Measurements from ENCODE around the gene BORCS6. TPM values are rescaled to one million over a fixed set of nuclear protein-coding genes. Genes with fewer than 3 reads are reported as not detected.

Gene BORCS6
- total and polyA plus RNA-seq, 2 of the 13 experiments (the other 11 are each of a cell fraction or from before 2014, with no cell fraction given) = 2.0 to 5.1 TPM

DNA sequence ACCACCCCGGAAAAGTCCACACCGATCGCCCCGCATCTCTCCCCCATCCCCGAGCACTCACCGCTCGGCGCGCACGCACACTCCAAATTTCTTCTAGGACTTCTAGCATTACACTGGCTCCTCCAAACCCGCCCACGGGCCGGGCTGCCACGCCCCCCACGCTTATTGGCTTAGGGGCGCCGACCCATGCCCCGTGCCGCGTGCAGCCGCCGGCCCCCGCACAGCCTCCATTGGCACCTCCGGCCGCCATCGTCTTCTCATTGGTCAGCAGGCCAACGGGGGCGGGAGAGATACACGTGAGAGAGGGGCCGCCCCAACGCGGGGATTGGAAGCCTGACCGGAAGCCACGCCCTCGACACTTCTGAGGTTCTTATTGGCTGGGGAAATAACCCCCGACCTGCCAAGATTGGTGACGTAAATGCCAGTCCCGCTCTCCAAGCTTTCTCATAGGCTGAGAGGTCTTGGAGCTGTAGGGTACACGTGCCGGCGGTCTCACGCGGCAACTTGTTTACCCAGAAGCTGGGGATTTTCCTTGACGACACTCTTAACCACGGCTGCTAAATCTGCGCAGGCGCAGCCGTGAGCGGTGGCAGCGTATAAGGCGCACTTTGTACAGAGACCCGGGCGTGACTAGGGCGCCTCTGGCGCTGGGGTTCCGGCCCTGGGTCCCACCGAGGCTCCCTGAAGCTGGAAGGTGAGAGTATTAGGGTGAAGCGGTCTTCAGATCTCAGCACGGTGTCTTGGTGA is 33.6 kb downstream of the BORCS6 start (continued):
- peak; percentile 41; the same call in 1 of the 2 replicates for TF ChIP-seq ZFY (CRISPR knock-in tag; IDR thresholded peaks at IDR 0.05)
- TF ChIP-seq, protein P1, sequence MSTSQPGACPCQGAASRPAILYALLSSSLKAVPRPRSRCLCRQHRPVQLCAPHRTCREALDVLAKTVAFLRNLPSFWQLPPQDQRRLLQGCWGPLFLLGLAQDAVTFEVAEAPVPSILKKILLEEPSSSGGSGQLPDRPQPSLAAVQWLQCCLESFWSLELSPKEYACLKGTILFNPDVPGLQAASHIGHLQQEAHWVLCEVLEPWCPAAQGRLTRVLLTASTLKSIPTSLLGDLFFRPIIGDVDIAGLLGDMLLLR (CRISPR knock-in tag; IDR thresholded peaks at IDR 0.05) = no peak
- TF ChIP-seq, protein P2, sequence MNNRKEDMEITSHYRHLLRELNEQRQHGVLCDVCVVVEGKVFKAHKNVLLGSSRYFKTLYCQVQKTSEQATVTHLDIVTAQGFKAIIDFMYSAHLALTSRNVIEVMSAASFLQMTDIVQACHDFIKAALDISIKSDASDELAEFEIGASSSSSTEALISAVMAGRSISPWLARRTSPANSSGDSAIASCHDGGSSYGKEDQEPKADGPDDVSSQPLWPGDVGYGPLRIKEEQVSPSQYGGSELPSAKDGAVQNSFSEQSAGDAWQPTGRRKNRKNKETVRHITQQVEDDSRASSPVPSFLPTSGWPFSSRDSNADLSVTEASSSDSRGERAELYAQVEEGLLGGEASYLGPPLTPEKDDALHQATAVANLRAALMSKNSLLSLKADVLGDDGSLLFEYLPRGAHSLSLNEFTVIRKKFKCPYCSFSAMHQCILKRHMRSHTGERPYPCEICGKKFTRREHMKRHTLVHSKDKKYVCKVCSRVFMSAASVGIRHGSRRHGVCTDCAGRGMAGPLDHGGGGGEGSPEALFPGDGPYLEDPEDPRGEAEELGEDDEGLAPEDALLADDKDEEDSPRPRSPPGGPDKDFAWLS (CRISPR knock-in tag; IDR thresholded peaks at IDR 0.05; ENCODE audit: borderline replicate concordance) = no peak
- TF ChIP-seq, protein P3, sequence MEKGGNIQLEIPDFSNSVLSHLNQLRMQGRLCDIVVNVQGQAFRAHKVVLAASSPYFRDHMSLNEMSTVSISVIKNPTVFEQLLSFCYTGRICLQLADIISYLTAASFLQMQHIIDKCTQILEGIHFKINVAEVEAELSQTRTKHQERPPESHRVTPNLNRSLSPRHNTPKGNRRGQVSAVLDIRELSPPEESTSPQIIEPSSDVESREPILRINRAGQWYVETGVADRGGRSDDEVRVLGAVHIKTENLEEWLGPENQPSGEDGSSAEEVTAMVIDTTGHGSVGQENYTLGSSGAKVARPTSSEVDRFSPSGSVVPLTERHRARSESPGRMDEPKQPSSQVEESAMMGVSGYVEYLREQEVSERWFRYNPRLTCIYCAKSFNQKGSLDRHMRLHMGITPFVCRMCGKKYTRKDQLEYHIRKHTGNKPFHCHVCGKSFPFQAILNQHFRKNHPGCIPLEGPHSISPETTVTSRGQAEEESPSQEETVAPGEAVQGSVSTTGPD (CRISPR knock-in tag; IDR thresholded peaks at IDR 0.05) = no peak
- TF ChIP-seq, protein P4, sequence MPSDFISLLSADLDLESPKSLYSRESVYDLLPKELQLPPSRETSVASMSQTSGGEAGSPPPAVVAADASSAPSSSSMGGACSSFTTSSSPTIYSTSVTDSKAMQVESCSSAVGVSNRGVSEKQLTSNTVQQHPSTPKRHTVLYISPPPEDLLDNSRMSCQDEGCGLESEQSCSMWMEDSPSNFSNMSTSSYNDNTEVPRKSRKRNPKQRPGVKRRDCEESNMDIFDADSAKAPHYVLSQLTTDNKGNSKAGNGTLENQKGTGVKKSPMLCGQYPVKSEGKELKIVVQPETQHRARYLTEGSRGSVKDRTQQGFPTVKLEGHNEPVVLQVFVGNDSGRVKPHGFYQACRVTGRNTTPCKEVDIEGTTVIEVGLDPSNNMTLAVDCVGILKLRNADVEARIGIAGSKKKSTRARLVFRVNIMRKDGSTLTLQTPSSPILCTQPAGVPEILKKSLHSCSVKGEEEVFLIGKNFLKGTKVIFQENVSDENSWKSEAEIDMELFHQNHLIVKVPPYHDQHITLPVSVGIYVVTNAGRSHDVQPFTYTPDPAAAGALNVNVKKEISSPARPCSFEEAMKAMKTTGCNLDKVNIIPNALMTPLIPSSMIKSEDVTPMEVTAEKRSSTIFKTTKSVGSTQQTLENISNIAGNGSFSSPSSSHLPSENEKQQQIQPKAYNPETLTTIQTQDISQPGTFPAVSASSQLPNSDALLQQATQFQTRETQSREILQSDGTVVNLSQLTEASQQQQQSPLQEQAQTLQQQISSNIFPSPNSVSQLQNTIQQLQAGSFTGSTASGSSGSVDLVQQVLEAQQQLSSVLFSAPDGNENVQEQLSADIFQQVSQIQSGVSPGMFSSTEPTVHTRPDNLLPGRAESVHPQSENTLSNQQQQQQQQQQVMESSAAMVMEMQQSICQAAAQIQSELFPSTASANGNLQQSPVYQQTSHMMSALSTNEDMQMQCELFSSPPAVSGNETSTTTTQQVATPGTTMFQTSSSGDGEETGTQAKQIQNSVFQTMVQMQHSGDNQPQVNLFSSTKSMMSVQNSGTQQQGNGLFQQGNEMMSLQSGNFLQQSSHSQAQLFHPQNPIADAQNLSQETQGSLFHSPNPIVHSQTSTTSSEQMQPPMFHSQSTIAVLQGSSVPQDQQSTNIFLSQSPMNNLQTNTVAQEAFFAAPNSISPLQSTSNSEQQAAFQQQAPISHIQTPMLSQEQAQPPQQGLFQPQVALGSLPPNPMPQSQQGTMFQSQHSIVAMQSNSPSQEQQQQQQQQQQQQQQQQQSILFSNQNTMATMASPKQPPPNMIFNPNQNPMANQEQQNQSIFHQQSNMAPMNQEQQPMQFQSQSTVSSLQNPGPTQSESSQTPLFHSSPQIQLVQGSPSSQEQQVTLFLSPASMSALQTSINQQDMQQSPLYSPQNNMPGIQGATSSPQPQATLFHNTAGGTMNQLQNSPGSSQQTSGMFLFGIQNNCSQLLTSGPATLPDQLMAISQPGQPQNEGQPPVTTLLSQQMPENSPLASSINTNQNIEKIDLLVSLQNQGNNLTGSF (CRISPR knock-in tag; IDR thresholded peaks at IDR 0.05) = 0 out of 2 replicates have a peak, but pooled peaks have one; percentile 41
- TF ChIP-seq, protein P5, sequence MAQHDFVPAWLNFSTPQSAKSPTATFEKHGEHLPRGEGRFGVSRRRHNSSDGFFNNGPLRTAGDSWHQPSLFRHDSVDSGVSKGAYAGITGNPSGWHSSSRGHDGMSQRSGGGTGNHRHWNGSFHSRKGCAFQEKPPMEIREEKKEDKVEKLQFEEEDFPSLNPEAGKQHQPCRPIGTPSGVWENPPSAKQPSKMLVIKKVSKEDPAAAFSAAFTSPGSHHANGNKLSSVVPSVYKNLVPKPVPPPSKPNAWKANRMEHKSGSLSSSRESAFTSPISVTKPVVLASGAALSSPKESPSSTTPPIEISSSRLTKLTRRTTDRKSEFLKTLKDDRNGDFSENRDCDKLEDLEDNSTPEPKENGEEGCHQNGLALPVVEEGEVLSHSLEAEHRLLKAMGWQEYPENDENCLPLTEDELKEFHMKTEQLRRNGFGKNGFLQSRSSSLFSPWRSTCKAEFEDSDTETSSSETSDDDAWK (CRISPR knock-in tag; IDR thresholded peaks at IDR 0.05) = no peak
- TF ChIP-seq ZFYVE20 (CRISPR knock-in tag; IDR thresholded peaks at IDR 0.05; ENCODE audit: borderline replicate concordance, low read depth) = no peak
- peak; percentile 87; the same call in 1 of the 2 replicates for TF ChIP-seq TBX2 (CRISPR knock-in tag; IDR thresholded peaks at IDR 0.05; ENCODE audit: borderline replicate concordance)
- TF ChIP-seq, protein P6, sequence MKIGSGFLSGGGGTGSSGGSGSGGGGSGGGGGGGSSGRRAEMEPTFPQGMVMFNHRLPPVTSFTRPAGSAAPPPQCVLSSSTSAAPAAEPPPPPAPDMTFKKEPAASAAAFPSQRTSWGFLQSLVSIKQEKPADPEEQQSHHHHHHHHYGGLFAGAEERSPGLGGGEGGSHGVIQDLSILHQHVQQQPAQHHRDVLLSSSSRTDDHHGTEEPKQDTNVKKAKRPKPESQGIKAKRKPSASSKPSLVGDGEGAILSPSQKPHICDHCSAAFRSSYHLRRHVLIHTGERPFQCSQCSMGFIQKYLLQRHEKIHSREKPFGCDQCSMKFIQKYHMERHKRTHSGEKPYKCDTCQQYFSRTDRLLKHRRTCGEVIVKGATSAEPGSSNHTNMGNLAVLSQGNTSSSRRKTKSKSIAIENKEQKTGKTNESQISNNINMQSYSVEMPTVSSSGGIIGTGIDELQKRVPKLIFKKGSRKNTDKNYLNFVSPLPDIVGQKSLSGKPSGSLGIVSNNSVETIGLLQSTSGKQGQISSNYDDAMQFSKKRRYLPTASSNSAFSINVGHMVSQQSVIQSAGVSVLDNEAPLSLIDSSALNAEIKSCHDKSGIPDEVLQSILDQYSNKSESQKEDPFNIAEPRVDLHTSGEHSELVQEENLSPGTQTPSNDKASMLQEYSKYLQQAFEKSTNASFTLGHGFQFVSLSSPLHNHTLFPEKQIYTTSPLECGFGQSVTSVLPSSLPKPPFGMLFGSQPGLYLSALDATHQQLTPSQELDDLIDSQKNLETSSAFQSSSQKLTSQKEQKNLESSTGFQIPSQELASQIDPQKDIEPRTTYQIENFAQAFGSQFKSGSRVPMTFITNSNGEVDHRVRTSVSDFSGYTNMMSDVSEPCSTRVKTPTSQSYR (CRISPR knock-in tag; IDR thresholded peaks at IDR 0.05; ENCODE audit: borderline replicate concordance) = no peak
- TF ChIP-seq, protein P7, sequence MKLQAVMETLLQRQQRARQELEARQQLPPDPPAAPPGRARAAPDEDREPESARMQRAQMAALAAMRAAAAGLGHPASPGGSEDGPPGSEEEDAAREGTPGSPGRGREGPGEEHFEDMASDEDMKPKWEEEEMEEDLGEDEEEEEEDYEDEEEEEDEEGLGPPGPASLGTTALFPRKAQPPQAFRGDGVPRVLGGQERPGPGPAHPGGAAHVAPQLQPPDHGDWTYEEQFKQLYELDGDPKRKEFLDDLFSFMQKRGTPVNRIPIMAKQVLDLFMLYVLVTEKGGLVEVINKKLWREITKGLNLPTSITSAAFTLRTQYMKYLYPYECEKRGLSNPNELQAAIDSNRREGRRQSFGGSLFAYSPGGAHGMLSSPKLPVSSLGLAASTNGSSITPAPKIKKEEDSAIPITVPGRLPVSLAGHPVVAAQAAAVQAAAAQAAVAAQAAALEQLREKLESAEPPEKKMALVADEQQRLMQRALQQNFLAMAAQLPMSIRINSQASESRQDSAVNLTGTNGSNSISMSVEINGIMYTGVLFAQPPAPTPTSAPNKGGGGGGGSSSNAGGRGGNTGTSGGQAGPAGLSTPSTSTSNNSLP (IDR thresholded peaks at IDR 0.05; ENCODE audit: low read depth, low read length) = no peak
- TF ChIP-seq ONECUT2 (CRISPR knock-in tag; IDR thresholded peaks at IDR 0.05) = no peak

Data from HepG2 (cell line).